H9 (cell line): ENCODE data around the gene PLCL1. TPM values are rescaled to one million over a fixed set of nuclear protein-coding genes. Genes with fewer than 3 reads are reported as not detected.

Experiments used
- DNase-seq: peaks from one replicate; pipeline ENCODE4 v3.0.0-alpha.2; 2017
- H2AFZ ChIP-seq: one replicate; pipeline ENCODE4 v1.6.1; 2013; ENCODE audit warnings: mild to moderate bottlenecking, low read length, control low read depth, moderate library complexity
- H2AK5ac ChIP-seq: 2 replicates; pipeline ENCODE4 v1.6.1; 2013; ENCODE audit warnings: low read length, control low read depth, mixed read lengths; ENCODE audit not compliant: insufficient read length
- H2BK120ac ChIP-seq: one replicate; pipeline ENCODE4 v1.6.1; 2013; ENCODE audit warnings: low read depth, mild to moderate bottlenecking, low read length, control low read depth, inconsistent platforms; ENCODE audit not compliant: poor library complexity, severe bottlenecking
- H2BK12ac ChIP-seq: 2 replicates; pipeline ENCODE4 v1.6.1; 2013; ENCODE audit warnings: low read length, control low read depth, mixed read lengths, low read depth; ENCODE audit not compliant: insufficient read length
- H2BK15ac ChIP-seq: 2 replicates; pipeline ENCODE4 v1.6.1; 2013; ENCODE audit warnings: low read depth, low read length, control low read depth
- H2BK20ac ChIP-seq: one replicate; pipeline ENCODE4 v1.6.1; 2013; ENCODE audit warnings: low read depth, mild to moderate bottlenecking, low read length, control low read depth, inconsistent platforms; ENCODE audit not compliant: poor library complexity, severe bottlenecking
- H2BK5ac ChIP-seq: 2 replicates; pipeline ENCODE4 v1.6.1; 2013; ENCODE audit warnings: low read length, control low read depth, mixed read lengths; ENCODE audit not compliant: insufficient read length
- H3K14ac ChIP-seq: 2 replicates; pipeline ENCODE4 v1.6.1; 2013; ENCODE audit warnings: low read length, control low read depth; ENCODE audit not compliant: insufficient read depth
- H3K18ac ChIP-seq: 2 replicates; pipeline ENCODE4 v1.6.1; 2013; ENCODE audit warnings: low read depth, mild to moderate bottlenecking, mixed read lengths, low read length, control low read depth; ENCODE audit not compliant: insufficient read length
- H3K23ac ChIP-seq: 2 replicates; pipeline ENCODE4 v1.6.1; 2013; ENCODE audit warnings: low read length, control low read depth, mixed read lengths, low read depth; ENCODE audit not compliant: insufficient read length
- H3K23me2 ChIP-seq: 2 replicates; pipeline ENCODE4 v1.6.1; 2013; ENCODE audit warnings: low read depth, mild to moderate bottlenecking, mixed read lengths, low read length, control low read depth; ENCODE audit not compliant: insufficient read length, poor library complexity, severe bottlenecking
- H3K27ac ChIP-seq: 2 replicates; pipeline ENCODE4 v1.5.1; 2013; ENCODE audit warnings: low read length, control low read depth, mixed read lengths, low read depth; ENCODE audit not compliant: insufficient read length
- H3K27me3 ChIP-seq: 2 replicates; pipeline ENCODE4 v1.6.1; 2013; ENCODE audit warnings: low read length, control low read depth, inconsistent platforms; ENCODE audit not compliant: insufficient read depth
- H3K4ac ChIP-seq: 2 replicates; pipeline ENCODE4 v1.6.1; 2013; ENCODE audit warnings: low read depth, mild to moderate bottlenecking, control low read depth, inconsistent platforms, low read length, moderate library complexity
- H3K4me1 ChIP-seq: 2 replicates; pipeline ENCODE4 v1.6.1; 2013; ENCODE audit warnings: low read length, control low read depth, inconsistent platforms; ENCODE audit not compliant: insufficient read depth
- H3K4me2 ChIP-seq: 2 replicates; pipeline ENCODE4 v1.6.1; 2013; ENCODE audit warnings: low read length, control low read depth, mixed read lengths; ENCODE audit not compliant: insufficient read length, insufficient read depth
- H3K56ac ChIP-seq: 2 replicates; pipeline ENCODE4 v1.6.1; 2013; ENCODE audit warnings: low read depth, mild to moderate bottlenecking, mixed read lengths, low read length, control low read depth; ENCODE audit not compliant: insufficient read length
- H3K79me1 ChIP-seq: 2 replicates; pipeline ENCODE4 v1.6.1; 2013; ENCODE audit warnings: low read depth, mild to moderate bottlenecking, moderate library complexity, low read length, control low read depth, inconsistent platforms; ENCODE audit not compliant: insufficient read depth, poor library complexity, severe bottlenecking
- H3K79me2 ChIP-seq: 2 replicates; pipeline ENCODE4 v1.6.1; 2013; ENCODE audit warnings: low read length, control low read depth, inconsistent platforms; ENCODE audit not compliant: insufficient read depth
- H3K9ac ChIP-seq: 2 replicates; pipeline ENCODE4 v1.6.1; 2013; ENCODE audit warnings: low read length, control low read depth, mixed read lengths; ENCODE audit not compliant: insufficient read length; ENCODE audit errors: extremely low read depth
- H3K9me3 ChIP-seq: one replicate; pipeline ENCODE4 v1.6.1; 2013; ENCODE audit warnings: low read depth, low read length, inconsistent platforms; ENCODE audit not compliant: control insufficient read depth
- H3T11ph ChIP-seq: one replicate; pipeline ENCODE4 v1.6.1; 2013; ENCODE audit warnings: mild to moderate bottlenecking, low read length, control low read depth, inconsistent platforms
- H4K20me1 ChIP-seq: one replicate; pipeline ENCODE4 v1.6.1; 2013; ENCODE audit not compliant: control insufficient read depth, insufficient read length, insufficient read depth
- H4K5ac ChIP-seq: 2 replicates; pipeline ENCODE4 v1.6.1; 2013; ENCODE audit warnings: low read depth, mild to moderate bottlenecking, mixed read lengths, low read length, control low read depth; ENCODE audit not compliant: insufficient read length
- H4K8ac ChIP-seq: replicated peaks from 2 replicates; pipeline ENCODE4 v1.6.1; 2013; ENCODE audit warnings: low read length, control low read depth, mixed read lengths, low read depth; ENCODE audit not compliant: insufficient read length
- H4K91ac ChIP-seq: 2 replicates; pipeline ENCODE4 v1.6.1; 2013; ENCODE audit warnings: low read depth, mild to moderate bottlenecking, moderate library complexity, mixed read lengths, low read length, control low read depth; ENCODE audit not compliant: insufficient read length
- H3K27ac Mint-ChIP-seq, 3 experiments: 2 replicates in 2 of 3; 3 replicates in 1 of 3; pipeline ENCODE4 v1.8.0; 2020 to 2021; ENCODE audit warnings: mixed read lengths in 3 of 3, mild to moderate bottlenecking in 1 of 3, moderate library complexity in 1 of 3
- H3K27me3 Mint-ChIP-seq: 2 replicates; pipeline ENCODE4 v1.8.0; 2021; ENCODE audit warnings: low read depth, mild to moderate bottlenecking, moderate library complexity, mixed read lengths
- H3K36me3 Mint-ChIP-seq, 3 experiments: 2 replicates in 2 of 3; 3 replicates in 1 of 3; pipeline ENCODE4 v1.8.0; 2020 to 2021; ENCODE audit warnings: low read depth in 3 of 3, mixed read lengths in 3 of 3; ENCODE audit not compliant: insufficient read depth in 1 of 3
- H3K4me1 Mint-ChIP-seq, 2 experiments: 2 replicates each; pipeline ENCODE4 v1.8.0; 2020; ENCODE audit warnings: mixed read lengths in 2 of 2
- H3K4me3 Mint-ChIP-seq, 2 experiments: 2 replicates in 1 of 2; 3 replicates in 1 of 2; pipeline ENCODE4 v1.8.0; 2020 to 2021; ENCODE audit warnings: mild to moderate bottlenecking in 2 of 2, mixed read lengths in 2 of 2, moderate library complexity in 1 of 2
- H3K9me3 Mint-ChIP-seq, 2 experiments: 2 replicates in 1 of 2; 3 replicates in 1 of 2; pipeline ENCODE4 v1.8.0; 2020; ENCODE audit warnings: mild to moderate bottlenecking in 2 of 2, mixed read lengths in 2 of 2, moderate library complexity in 1 of 2
- CTCF ChIP-seq: fragments of 200-600 bp; sonication (generic); conservative IDR thresholded peaks from 3 replicates; pipeline ENCODE4 v1.8.0; 2021; ENCODE audit warnings: antibody characterized with exemption, mild to moderate bottlenecking
- WGBS: extraction: QIAGEN DNeasy Blood & Tissue Kit; methylation state at CpG from one replicate; pipeline ENCODE4 v1.1.7; 2013; ENCODE audit warnings: missing lambda C conversion rate, low lambda C conversion rate, mixed read lengths; ENCODE audit not compliant: insufficient read length; ENCODE audit errors: extremely low coverage; 5-methylcytosine and 5-hydroxymethylcytosine counted together
- total RNA-seq: library from RNA; stranded (reverse); gene quantifications from 2 replicates; pipeline ENCODE4 v1.2.1, GENCODE V29; 2021

Gene PLCL1
- total RNA-seq, 1 experiment from 2014 or later, result 0.04 TPM

GRCh38 chr2:198063242-198063641 is 258.8 kb downstream of the PLCL1 start:
- Histone ChIP-seq H3K23me2 (no peaks in the 10 kb centered on the region), H3K14ac (no peak overlapping the region), H4K8ac (no peak overlapping the region), H3K79me1 (no peaks in the 10 kb centered on the region), H3K4ac (no peak overlapping the region), H4K5ac (no peak overlapping the region), H2BK20ac (no peak overlapping the region), H3K56ac (no peak overlapping the region), H2BK15ac (no peak overlapping the region), H2AK5ac (no peak overlapping the region), H3T11ph (no peak overlapping the region), H3K23ac (no peak overlapping the region), H2BK120ac (no peak overlapping the region), H2BK12ac (no peak overlapping the region), H3K4me2 (no peak overlapping the region), H3K9ac (no peak overlapping the region), H3K9me3 (no peaks in the 10 kb centered on the region), H3K27ac (no peak overlapping the region), H4K91ac (no peak overlapping the region), H2AFZ (no peak overlapping the region), H3K27me3 (no peaks in the 10 kb centered on the region), H4K20me1 (no peaks in the 10 kb centered on the region), H3K18ac (no peak overlapping the region), H2BK5ac (no peak overlapping the region), H3K4me1 (no peaks in the 10 kb centered on the region), H3K79me2 (no peaks in the 10 kb centered on the region)
- 0 out of 7 replicates have a peak overlapping the region, but pooled peaks of 1 of the 3 experiments have one; percentile 53 for H3K27ac Mint-ChIP-seq
- no CpG with 5 or more reads among the region's 1 CpG for WGBS
- no peak overlapping the region for H3K4me3 Mint-ChIP-seq
- no peak for DNase-seq
- no peaks in the 10 kb centered on the region for H3K9me3 Mint-ChIP-seq
- H3K27me3 Mint-ChIP-seq, result no peaks in the 10 kb centered on the region
- no peaks in the 10 kb centered on the region for H3K36me3 Mint-ChIP-seq
- TF ChIP-seq CTCF, result no peak
- 0 out of 4 replicates have a peak, but pooled peaks cover 0 to 3% of the 10 kb centered on the region in 2 experiments for H3K4me1 Mint-ChIP-seq
